ENCODE results near the gene MYH11. TPM values are rescaled to one million over a fixed set of nuclear protein-coding genes. Genes with fewer than 3 reads are reported as not detected.
A peak's percentile ranks its signal among the peaks of the same experiment; 100 is the strongest.

The MYH11 gene
- polyA plus RNA-seq, 3 donors, result 0.06 TPM; not detected in 2

- Histone ChIP-seq H3K9me3 (replicated peaks in 1 of 2; ENCODE audit: control insufficient read depth in 1 of 2, insufficient read depth in 1 of 2, low read length in 2 of 2) (no peaks in the 10 kb centered on the region), H4K20me1 (ENCODE audit: insufficient read depth, low read length) (peaks cover 23% of the 10 kb centered on the region), H3K4me2 (replicated peaks; ENCODE audit: extremely low read depth, low read length, poor library complexity, severe bottlenecking) (no peak overlapping the region), H3K27ac (ENCODE audit: low read depth in 1 of 2, low read length in 2 of 2) (peak overlapping the region in 1 of 2 donors; percentile 37), H3K9ac (ENCODE audit: insufficient read depth, low read length, poor library complexity, severe bottlenecking) (no peak overlapping the region), H3K79me2 (ENCODE audit: insufficient read depth, low read length) (no peaks in the 10 kb centered on the region), H2AFZ (ENCODE audit: insufficient read depth, low read depth, low read length, poor library complexity, severe bottlenecking) (no peak overlapping the region), H3K27me3 (ENCODE audit: control insufficient read depth in 2 of 2, insufficient read depth in 2 of 2, low read length in 2 of 2) (no peaks in the 10 kb centered on the region), H3K4me1 (ENCODE audit: control insufficient read depth in 1 of 2, insufficient read depth in 2 of 2, low read length in 2 of 2) (no peaks in the 10 kb centered on the region), H3K36me3 (replicated peaks in 1 of 2; ENCODE audit: control insufficient read depth in 1 of 2, insufficient read depth in 2 of 2, low read length in 2 of 2) (peaks cover 50 to 94% of the 10 kb centered on the region in 2 donors), H3K4me3 (replicated peaks in 1 of 3; ENCODE audit: low read depth in 2 of 3, low read length in 3 of 3) (no peak overlapping the region)
- Mint-ChIP-seq H3K36me3 (peaks cover 60 to 92% of the 10 kb centered on the region in 2 donors), H3K27ac (peak overlapping the region in 1 of 7 donors; percentile 30), H3K4me3 (no peak overlapping the region), H3K4me1 (peaks cover 2% of the 10 kb centered on the region), H3K27me3 (ENCODE audit: low read depth in 3 of 3) (peaks cover 0 to 3% (median 2%) of the 10 kb centered on the region in 3 donors), H3K9me3 (no peaks in the 10 kb centered on the region)
- DNase-seq, result no peak
- intact Hi-C loops (cut with micrococcal nuclease), result loop anchor here (10.0 kb wide), 2 partner anchors 180 to 280 kb away; no protein-coding TSS in a partner anchor
- TF ChIP-seq CTCF (IDR thresholded peaks at IDR 0.05), result no peak
- WGBS (ENCODE audit: insufficient coverage), result 34% methylated on average over 3 of the region's 8 CpGs
These were observed 151.7 kb downstream of the MYH11 start for GRCh38 chr16:15705064-15705565.

- Histone ChIP-seq H3K4me1 (ENCODE audit: control insufficient read depth in 1 of 2, insufficient read depth in 2 of 2, low read length in 2 of 2) (no peaks in the 10 kb centered on the region), H3K36me3 (replicated peaks in 1 of 2; ENCODE audit: control insufficient read depth in 1 of 2, insufficient read depth in 2 of 2, low read length in 2 of 2) (peaks cover 55 to 94% of the 10 kb centered on the region in 2 donors), H3K9ac (ENCODE audit: insufficient read depth, low read length, poor library complexity, severe bottlenecking) (no peak overlapping the region), H3K79me2 (ENCODE audit: insufficient read depth, low read length) (no peaks in the 10 kb centered on the region), H3K27me3 (ENCODE audit: control insufficient read depth in 2 of 2, insufficient read depth in 2 of 2, low read length in 2 of 2) (no peaks in the 10 kb centered on the region), H3K4me2 (replicated peaks; ENCODE audit: extremely low read depth, low read length, poor library complexity, severe bottlenecking) (no peak overlapping the region), H2AFZ (ENCODE audit: insufficient read depth, low read depth, low read length, poor library complexity, severe bottlenecking) (no peak overlapping the region), H3K9me3 (replicated peaks in 1 of 2; ENCODE audit: control insufficient read depth in 1 of 2, insufficient read depth in 1 of 2, low read length in 2 of 2) (no peaks in the 10 kb centered on the region), H3K4me3 (replicated peaks in 1 of 3; ENCODE audit: low read depth in 2 of 3, low read length in 3 of 3) (no peak overlapping the region), H3K27ac (ENCODE audit: low read depth in 1 of 2, low read length in 2 of 2) (peak overlapping the region in 1 of 2 donors; percentile 4), H4K20me1 (ENCODE audit: insufficient read depth, low read length) (peaks cover 23% of the 10 kb centered on the region)
- peaks cover 0 to 3% (median 2%) of the 10 kb centered on the region in 3 donors for H3K27me3 Mint-ChIP-seq (ENCODE audit: low read depth in 3 of 3)
- peaks cover 2% of the 10 kb centered on the region for H3K4me1 Mint-ChIP-seq
- H3K27ac Mint-ChIP-seq, result peak overlapping the region in 2 of 7 donors; percentile 7 to 24
- H3K36me3 Mint-ChIP-seq, result peaks cover 62 to 92% of the 10 kb centered on the region in 2 donors
- WGBS (ENCODE audit: insufficient coverage), result 43% methylated on average over 5 of the region's 8 CpGs
- no peaks in the 10 kb centered on the region for H3K9me3 Mint-ChIP-seq
- H3K4me3 Mint-ChIP-seq, result no peak overlapping the region
- intact Hi-C loops (cut with micrococcal nuclease), result loop anchor here (5.0 to 10.0 kb wide), 3 partner anchors 180 to 280 kb away; no protein-coding TSS in a partner anchor
- TF ChIP-seq CTCF (IDR thresholded peaks at IDR 0.05), result peak; percentile 89
- peak; percentile 51 to 65 (median 61) for DNase-seq
These were observed 152.3 kb downstream of the MYH11 start for GRCh38 chr16:15704545-15704987.
